Body of pancreas (tissue), 4 donors: ENCODE results near the gene SLC26A9.

Source experiments
- CTCF ChIP-seq, 7 experiments: fragments of 450-650 bp in 4 of 7; fragments of 200-600 bp in 3 of 7; sonication (generic) in 3 of 7; IDR thresholded peaks; one replicate each; pipeline ENCODE4 v1.5.1; 2016 to 2019; ENCODE audit warnings: antibody characterized with exemption in 7 of 7
- POLR2A ChIP-seq, 3 donors: fragments of 450-650 bp; IDR thresholded peaks; one replicate each; pipeline ENCODE4 v1.6.1; 2016; ENCODE audit warnings: antibody characterized with exemption in 3 of 3, mild to moderate bottlenecking in 2 of 3

- TF ChIP-seq CTCF (IDR thresholded peaks at IDR 0.05) = no peak
- no peak for TF ChIP-seq POLR2A (IDR thresholded peaks at IDR 0.05)
These were observed 31.5 kb upstream of the SLC26A9 start for GRCh38 chr1:205974712-205975111.
